Measurements from ENCODE around the gene NOL9.

The NOL9 gene

GRCh38 chr1:6523566-6523965 lies 30.7 kb downstream of the NOL9 start:
- no peak overlapping the region for H3K27ac ChIP-seq (replicated peaks)
- H3K4me3 ChIP-seq (replicated peaks; ENCODE audit: insufficient read depth, low read length): no peak overlapping the region
- DNase-seq (ENCODE audit: low read depth in 1 of 2, low spot score in 1 of 2): peak in 1 of 2 experiments; percentile 29
- TF ChIP-seq GABPA (IDR thresholded peaks at IDR 0.05; ENCODE audit: low read depth) (no peak), CTCF (IDR thresholded peaks at IDR 0.05; ENCODE audit: insufficient read depth, low read length) (peak; percentile 25)
- H3K27me3 ChIP-seq (ENCODE audit: insufficient read depth, poor library complexity, severe bottlenecking): no peaks in the 10 kb centered on the region

- TF ChIP-seq SPI1 (IDR thresholded peaks at IDR 0.05; ENCODE audit: borderline replicate concordance, low read depth): no peak
- no peak for TF ChIP-seq GABPA (IDR thresholded peaks at IDR 0.05; ENCODE audit: low read depth)
- TF ChIP-seq POLR2AphosphoS5 (IDR thresholded peaks at IDR 0.05; ENCODE audit: low read depth): no peak
- TF ChIP-seq REST (IDR thresholded peaks at IDR 0.05; ENCODE audit: insufficient replicate concordance, low read depth): no peak
- no peak for TF ChIP-seq CTCF (IDR thresholded peaks at IDR 0.05; ENCODE audit: insufficient read depth, low read length)
- DNase-seq (ENCODE audit: low read depth in 1 of 2, low spot score in 1 of 2): no peak
- Histone ChIP-seq H3K4me3 (replicated peaks; ENCODE audit: insufficient read depth, low read length) (no peak overlapping the region), H3K27ac (replicated peaks) (no peak overlapping the region), H3K27me3 (ENCODE audit: insufficient read depth, poor library complexity, severe bottlenecking) (no peaks in the 10 kb centered on the region)
Measured at GRCh38 chr1:6521536-6521935, 32.8 kb downstream of the NOL9 start.

GRCh38 chr1:6519935-6520671 lies 34.2 kb downstream of the NOL9 start:
- Histone ChIP-seq H3K27ac (replicated peaks) (no peak overlapping the region), H3K4me3 (replicated peaks; ENCODE audit: insufficient read depth, low read length) (no peak overlapping the region), H3K27me3 (ENCODE audit: insufficient read depth, poor library complexity, severe bottlenecking) (no peaks in the 10 kb centered on the region)
- TF ChIP-seq POLR2AphosphoS5 (IDR thresholded peaks at IDR 0.05; ENCODE audit: low read depth): 0 out of 2 replicates have a peak, but pooled peaks have one; percentile 18
- TF ChIP-seq REST (IDR thresholded peaks at IDR 0.05; ENCODE audit: insufficient replicate concordance, low read depth): no peak
- no peak for DNase-seq (ENCODE audit: low read depth in 1 of 2, low spot score in 1 of 2)

GRCh38 chr1:6519491-6519934 lies 34.8 kb downstream of the NOL9 start:
- Histone ChIP-seq H3K27me3 (ENCODE audit: insufficient read depth, poor library complexity, severe bottlenecking) (no peaks in the 10 kb centered on the region), H3K4me3 (replicated peaks; ENCODE audit: insufficient read depth, low read length) (no peak overlapping the region), H3K27ac (replicated peaks) (no peak overlapping the region)
- TF ChIP-seq POLR2AphosphoS5 (IDR thresholded peaks at IDR 0.05; ENCODE audit: low read depth): no peak
- TF ChIP-seq REST (IDR thresholded peaks at IDR 0.05; ENCODE audit: insufficient replicate concordance, low read depth): no peak
- TF ChIP-seq SPI1 (IDR thresholded peaks at IDR 0.05; ENCODE audit: borderline replicate concordance, low read depth): no peak
- no peak for TF ChIP-seq GABPA (IDR thresholded peaks at IDR 0.05; ENCODE audit: low read depth)
- TF ChIP-seq CTCF (IDR thresholded peaks at IDR 0.05; ENCODE audit: insufficient read depth, low read length): no peak
- no peak for DNase-seq (ENCODE audit: low read depth in 1 of 2, low spot score in 1 of 2)
